NCI-H1694 (cell line): Measurements from ENCODE around the gene LRRFIP1.
A peak's percentile ranks its signal among the peaks of the same experiment; 100 is the strongest.
"Not testable (repeated sequence)": the region's sequence is repeated elsewhere in the genome, so short reads cannot be mapped to it uniquely, and the experiment has no call there.

Experiments
- DNase-seq: peaks from one replicate; lab custom pipeline; 2025; lab: John Stamatoyannopoulos, UW

The LRRFIP1 gene

DNA sequence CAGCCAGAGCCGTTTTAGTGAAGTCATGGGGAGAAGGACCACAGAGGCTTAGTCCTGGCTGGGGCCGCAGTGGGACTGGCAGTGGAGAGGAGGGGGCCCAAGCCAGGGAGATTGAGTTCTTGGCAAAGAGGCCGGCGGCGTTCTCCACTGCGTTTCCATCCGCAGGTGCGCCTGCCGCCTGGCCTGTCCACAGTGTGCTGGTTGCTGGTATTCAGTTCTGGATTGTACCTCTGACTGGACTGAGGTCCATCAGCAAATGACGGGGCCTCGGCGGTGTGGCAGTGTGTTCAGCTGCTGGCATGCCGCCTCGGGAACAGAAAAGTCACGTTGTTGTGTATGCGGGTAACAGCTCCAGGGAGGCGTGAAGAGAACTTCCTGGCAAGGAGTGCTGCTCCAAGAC, 36.8 kb downstream of the LRRFIP1 start:
- no peak for DNase-seq

DNA sequence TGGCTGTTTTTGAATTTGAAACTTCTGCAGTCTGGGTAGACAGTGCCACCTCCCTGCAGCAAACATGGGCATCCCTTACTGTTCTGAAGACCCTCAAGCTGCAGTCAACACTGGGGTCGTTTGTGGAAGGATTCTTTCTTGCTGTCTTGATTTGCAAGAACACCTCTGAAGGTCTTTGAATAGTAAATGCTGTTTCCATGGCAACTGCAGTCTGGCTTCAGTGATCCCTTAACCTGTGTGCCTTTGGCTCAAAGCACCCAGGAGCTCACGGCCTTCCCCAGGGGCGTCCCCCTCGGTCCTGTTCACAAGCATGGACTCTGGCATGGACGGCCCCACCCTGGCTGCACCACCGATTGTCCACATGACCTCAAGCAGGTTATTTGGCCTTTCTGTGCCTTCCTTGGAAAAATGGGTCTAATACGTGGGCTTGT, 38.3 kb downstream of the LRRFIP1 start:
- DNase-seq: no peak

DNA sequence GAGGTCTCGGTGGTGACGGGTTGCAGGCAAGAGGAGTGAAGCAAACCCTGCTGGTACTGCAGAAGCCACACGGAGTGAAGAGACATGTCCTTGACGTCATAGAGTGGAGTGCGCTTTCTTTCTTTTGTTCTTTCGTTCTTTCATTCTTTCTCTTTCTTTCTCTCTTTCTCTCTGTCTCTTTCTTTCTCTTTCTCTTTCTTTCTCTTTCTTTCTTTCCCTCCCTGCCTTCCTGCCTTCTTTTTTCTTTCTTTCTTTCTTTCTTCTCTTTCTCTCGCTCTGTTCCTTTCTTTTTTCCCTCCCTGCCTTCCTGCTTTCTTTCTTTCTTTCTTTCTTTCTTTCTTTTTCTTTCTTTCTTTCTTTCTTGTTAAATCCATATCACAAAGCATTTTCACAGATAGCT, 39.2 kb downstream of the LRRFIP1 start:
- DNase-seq: no peak

DNA sequence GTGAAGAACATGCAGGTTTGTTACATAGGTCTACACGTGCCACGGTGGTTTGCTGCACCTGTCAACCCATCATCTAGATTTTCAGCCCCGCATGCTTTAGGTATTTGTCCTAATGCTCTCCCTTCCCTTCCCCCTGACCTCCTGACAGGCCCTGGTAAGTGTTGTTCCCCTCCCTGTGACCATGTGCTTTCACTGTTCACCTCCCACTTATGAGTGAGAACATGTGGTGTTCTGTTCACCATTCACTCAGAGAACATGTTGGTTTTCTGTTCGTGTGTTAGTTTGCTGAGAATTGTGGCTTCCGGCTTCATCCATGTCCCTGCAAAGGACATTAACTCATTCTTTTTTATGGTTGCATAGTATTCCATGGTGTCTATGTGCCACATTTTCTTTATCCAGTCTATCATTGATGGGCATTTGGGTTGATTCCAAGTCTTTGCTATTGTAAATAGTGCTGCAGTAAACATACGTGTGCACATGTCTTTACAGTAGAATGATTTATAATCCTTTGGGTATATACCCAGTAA, 39.7 kb downstream of the LRRFIP1 start:
- DNase-seq: not testable (repeated sequence)

DNA sequence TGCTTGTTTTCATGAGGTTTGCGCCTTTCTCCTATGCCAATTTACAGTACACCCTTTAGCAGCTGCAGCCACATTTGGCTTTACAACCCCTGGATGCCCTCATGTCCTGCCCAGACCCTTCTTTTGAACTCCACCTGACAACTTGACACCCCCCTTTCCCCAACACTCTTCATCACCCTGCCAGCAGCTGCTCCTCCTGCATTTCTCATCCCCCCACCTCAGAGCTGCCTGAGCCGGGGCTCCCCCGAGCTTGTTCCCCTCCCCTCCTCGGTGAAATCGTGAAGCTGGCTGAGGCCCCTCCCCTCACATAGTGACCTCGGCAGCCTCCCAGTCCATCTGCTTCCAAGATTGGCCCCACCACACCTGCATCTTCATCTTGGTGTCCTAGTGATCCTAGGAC, 40.5 kb downstream of the LRRFIP1 start:
- no peak for DNase-seq

DNA sequence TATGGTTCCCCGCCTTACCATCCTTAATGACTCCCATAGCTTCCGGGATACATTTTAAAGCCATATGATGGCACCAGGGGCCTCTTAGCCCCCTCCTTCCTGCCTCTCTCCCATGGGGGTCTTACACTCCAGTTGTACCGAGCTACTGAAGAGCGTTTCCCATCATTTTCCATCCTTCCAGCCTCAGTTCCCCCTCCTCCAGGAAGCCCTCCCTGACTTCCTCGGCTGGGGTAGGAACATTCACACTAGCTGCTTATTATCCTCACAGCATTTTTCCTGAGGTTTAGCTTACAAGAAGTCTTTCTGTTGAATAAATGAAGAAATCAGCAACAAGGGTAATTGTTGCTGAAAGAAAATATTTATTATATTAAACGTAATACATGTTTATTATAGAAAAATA, 41.1 kb downstream of the LRRFIP1 start:
- DNase-seq: no peak

DNA sequence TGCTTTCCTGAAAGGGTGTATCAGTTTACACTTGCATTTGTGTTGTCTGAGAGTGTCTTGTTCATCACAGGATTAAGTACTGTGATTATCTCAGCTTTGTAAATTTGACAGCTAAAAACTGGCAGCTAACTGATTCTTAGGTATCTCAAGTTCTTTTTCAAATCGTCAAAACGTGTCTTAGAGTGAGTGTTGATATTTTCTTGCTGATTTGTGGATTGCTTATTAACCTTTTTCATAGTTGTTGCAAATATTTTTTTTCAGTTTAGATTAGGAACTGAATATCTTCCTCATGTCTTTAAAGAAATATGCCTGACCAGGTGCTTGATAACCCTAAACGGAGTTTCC, 41.9 kb downstream of the LRRFIP1 start:
- DNase-seq: no peak

DNA sequence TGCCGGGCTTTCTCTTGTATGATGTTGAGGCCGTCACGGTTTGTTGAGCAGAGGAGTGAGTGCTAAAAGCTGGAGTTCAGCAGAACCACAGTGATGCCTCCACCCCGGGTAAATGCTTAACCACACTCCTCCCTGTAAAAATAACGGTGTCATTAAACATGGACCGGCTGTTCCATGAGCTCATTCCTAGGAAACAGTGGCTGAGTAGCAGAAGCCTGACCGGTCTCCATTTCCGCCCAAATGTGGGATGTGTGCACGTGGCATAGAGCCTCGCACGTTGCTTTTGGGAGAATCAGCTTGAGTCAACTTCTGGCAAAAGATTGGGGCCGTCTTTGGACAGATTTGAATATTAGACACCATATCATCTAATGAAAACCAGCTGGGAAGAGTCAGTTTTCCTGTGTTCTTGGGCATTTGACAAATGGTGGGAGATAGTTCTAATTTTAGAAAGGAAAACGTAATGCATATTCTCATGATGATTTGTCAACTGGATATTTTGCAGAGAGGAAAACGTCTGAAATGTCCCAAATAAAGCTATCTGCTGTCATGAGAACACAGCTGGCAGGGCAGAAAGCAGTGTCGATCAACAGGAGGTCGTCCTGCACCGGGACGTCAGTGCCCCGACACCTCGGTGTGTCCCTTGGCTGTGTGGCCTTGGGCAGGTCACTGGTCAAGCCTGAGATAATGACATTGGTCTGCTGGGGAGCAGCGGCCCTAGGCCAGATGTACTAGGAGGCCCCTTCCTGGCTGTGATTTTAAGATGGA, 42.4 kb downstream of the LRRFIP1 start:
- DNase-seq: no peak

DNA sequence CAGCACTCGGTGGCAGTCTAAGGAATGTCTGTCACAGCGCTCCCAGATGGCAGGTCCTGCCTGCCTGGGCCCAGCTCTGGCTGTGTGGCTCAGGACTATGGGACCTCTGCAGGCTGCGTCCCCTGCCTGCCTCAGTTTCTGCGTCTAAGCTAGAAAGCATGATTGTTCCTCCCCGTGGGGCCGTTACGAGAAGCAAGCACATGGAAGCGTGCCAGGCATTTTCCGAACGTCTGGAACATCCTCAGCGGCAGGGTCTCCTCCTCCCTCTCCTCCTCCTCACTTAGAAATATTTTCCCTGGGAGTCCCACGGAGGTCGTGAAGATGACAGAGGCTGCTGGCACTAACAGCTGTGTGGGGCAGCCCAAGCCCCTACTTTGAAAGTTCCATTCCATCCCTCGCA, 43.3 kb downstream of the LRRFIP1 start:
- DNase-seq: no peak

DNA sequence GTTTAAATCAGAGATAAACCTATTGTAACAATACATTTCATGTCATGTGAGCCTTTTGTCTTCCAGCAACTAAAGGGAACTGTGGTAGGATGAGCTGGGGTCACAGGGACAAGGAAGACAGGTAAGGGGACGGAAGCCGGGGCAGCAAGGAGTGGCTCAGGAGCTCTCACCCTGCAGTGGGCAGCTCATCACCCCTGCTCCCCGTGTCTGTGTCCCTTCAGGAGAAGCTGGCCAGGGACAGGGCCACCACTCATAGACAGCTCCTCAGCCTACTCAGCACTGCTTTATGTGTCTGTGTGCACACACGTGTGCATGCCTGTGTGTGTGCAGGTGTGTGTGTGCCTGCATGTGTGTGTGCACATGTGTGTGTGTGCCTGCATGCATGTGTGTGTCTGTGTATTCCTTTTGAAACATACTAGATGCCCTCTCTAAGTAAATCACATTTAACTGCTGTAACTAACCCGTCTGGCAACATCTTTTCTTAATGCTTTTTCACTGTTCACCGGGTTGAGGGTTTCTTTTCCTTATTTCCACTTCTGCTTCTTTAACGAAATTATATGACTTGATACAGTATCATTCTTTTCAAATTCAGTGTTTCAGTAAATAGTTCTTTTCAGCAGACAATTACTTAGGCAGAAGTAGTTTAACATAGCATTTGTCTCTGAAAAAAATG, 44.2 kb downstream of the LRRFIP1 start:
- DNase-seq: no peak

DNA sequence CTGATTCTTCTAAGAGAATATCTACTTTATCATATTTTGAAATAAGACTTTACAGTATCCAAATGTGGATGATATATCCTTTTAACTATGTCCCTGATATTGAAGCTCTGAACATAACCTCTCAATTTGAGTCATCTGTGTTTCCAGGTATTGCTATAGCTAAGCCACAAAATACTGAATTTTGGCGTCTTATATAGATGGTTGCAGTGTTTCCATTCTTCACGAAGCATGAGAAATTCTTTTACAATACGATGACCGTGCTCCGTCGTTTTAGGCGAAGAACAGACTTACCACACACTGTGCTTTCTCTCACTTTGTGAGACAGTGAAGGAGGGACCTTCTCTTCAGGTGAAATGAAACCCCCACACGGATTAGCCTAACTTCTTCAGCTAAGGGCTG, 45.3 kb downstream of the LRRFIP1 start:
- DNase-seq: no peak

DNA sequence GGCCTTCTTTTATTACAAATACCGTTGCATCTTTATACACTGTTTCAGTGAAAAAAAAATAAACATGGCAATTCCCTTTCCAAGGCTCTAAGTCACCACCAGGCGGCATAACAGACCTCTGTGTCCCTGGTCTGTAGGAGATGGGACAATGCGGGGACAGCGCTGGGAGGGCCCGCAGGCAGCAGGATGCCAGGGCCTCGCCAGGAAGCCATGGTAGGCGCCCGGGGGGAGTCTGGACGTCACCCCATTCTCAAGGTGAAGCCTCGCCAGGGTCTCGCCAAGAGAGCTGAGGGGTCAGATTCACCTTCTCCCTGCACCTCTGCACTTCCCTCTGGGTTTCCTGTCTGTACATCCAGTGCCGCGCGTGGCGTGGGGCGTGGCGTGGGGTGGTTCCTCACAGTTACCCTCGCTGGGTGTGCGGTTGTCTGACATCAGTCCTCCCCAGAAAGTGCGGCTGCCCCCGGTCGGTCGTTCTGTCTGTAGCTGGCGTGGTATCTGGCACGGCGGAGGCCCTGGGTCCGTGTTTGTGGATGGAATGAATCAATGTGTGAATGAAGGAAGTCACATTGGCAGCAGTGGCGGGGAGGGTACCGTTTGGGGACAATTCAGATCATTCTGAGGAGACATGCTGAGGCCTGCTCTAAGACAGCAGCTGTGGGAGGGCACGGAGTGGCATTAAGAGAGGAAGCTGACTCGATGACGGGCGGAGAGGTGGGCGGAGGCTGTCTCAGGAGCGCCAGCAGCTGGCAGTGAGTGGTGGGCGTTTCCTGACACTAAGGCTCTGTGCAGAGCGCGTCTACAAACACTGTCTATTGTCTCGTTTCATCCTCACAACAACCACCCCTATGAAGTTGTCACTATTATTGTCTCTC, 46.0 kb downstream of the LRRFIP1 start:
- DNase-seq: peak; percentile 90

DNA sequence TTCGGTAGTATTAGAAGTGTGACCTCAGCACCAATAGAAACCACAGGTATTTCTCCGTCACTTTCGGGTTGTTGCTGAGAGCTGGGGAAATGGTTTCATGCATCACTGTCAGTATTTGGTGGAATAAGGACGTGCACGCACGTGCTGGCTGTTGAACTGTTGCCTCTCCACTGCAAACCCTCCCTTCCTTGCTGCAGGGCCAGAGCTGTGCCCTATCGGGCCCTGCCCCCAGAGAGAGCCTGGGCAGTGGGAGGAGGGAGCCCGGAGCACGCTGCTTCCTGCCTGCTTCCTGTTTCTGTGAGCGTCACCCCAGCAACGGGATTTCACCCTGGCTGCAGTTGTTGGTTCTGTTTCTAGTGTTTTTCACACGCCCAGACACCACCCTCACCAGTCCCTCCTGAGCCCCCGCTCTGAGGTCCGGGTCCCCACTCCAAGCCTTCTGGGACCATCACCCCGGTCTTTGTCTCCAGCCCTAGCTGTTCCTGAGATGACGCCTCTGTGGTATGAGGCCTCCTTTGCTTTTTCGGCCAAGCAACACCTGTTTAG, 47.4 kb downstream of the LRRFIP1 start:
- DNase-seq: no peak

DNA sequence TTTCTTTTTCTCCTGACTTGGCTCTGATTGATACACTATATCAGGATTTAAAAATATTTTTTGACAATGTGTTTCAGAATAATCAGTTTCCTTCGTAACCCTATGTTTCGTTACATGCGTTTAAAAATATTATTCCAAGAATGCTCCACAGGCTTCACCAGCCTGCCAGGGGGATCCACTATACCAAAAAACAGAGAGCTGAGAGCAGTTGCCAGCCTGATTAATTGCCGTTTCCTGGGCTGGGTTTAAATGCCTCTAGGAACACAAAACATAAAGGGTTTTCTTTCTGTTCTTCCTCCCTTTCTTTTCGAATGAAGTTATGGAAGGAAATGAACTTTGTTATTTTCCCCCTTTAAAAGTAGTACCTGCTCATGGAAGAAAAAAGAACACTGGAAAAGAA, 47.9 kb downstream of the LRRFIP1 start:
- DNase-seq: no peak

DNA sequence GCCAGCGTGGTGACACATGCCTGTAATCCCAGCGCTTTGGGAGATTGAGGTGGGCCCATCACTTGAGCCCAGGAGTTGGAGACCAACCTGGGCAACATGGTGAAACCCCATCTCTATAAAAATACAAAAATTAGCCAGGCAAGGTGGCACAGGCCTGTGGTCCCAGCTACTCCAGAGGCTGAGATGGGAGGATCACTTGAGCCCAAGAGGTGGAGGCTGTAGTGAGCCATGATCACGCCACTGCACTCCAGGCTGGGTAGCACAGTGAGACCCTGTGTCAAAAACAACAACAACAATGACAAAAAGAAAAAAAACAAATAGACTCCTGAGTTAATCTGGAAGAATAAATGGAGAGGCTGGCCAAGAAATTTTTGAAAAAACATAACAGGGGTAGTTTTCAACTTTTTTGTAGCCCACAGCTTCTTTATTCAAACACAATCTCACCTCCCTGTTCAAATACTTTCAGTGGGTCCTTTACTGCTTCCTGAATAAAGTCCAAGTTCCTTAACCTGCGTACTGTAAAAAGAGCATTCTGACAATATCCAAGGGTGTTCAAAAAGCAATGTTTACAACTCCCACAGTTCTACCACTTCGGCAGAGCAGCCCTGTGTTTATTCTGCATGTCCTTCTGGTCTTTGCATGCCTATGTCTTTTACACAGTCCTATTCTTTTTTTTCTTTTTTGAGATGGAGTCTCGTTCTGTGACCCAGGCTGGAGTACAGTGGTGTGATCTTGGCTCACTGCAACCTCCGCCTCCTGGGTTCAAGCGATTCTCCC, 53.5 kb downstream of the LRRFIP1 start:
- no peak for DNase-seq

DNA sequence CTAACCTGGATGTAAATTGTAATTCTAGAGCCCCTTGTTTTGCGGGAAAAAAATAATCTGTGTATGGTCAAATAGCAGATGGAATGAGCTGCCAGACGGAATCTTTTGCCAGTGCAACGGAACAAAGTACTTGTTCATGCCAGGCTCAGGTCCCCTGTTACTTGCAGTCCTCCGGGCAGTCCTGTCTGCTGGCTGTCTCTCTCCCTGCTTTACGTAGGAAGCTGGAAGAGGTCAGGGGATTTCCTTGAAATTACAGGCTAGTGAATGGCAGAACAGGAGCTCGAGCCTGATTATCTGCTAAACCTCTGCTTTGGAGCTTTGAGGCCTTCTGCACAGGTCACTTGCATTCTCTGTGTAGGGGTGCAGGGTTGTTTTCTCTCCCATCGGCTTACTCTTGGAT, 54.8 kb downstream of the LRRFIP1 start:
- no peak for DNase-seq

DNA sequence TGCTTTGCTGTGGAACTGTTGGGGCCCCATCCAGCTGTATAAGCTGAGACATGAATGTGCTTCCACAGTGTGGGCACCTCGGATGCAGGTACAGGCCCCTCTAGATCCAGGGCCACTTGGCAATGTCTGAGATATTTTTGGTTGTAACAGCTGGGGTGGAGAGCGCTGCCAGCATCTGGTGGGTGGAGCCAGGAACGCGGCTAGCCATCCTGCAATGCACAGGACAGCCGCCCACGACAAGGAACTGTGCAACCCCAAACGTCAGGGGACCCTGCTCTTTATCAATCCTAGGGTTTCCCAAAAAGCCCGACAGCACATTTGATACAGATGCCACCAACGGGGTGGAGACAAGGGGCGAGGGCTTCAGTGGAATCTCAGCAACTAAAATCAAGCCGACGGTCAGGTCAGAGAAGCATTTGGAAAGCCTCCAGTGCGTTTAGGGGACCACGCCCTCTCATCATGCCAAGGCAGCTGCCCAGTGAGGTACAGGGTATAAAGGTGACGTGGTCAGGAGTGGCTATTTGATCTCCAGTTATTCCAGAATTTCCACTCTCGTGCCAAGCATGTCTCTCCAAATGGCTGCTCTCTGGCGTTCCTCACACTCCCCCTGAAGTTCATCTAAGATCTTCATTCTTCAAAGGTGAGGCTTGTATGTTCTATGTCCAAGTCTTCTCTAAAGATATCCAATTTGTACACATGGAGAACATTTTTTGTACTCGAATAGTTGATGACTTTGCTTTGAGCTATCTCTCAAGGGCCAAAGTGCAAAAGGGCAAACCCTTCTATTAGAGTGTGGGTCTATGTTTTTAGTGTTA, 55.7 kb downstream of the LRRFIP1 start:
- DNase-seq: no peak

DNA sequence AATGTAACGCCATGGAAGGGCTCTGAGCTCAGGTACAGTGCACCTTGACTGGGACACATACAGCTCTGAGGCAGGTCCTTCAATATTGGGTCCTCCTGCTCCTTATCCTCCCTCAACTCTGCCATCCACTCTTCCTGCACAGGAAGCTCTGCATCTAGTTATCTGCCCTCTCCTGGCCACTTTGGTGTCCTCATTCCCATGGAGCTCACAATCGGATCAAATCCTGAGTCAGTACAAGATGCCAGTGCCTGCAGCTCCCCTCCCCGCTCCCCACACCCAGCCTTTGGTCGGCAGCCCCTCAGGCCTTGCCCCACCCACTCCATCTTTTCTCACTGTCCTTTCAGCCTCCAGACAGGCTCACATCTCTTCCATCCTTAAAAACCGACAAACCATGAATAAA, 58.0 kb downstream of the LRRFIP1 start:
- DNase-seq: no peak

DNA sequence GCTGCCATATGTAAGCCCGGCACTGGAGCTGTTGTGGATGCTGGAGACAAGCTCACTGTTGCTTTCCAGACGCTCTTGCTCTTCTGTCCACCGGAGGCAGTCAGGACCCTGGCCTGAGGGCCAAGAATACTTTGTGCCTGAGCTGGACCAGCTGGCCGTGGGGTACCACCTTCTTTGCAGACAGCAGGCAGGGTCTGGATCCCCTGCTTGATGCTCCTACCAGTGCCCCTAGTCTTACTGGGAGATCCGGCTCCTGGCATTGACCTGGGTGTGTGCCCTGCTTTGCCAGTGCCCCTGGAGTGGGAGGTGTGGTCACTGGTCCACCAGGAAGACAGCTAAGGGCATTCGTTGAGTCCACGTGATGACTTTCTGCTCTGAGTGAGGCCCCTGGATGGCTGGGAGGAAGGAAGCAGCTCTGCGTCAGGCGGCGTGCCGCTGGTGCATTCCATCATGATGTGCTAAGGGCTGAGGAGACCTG, 59.3 kb downstream of the LRRFIP1 start:
- no peak for DNase-seq

DNA sequence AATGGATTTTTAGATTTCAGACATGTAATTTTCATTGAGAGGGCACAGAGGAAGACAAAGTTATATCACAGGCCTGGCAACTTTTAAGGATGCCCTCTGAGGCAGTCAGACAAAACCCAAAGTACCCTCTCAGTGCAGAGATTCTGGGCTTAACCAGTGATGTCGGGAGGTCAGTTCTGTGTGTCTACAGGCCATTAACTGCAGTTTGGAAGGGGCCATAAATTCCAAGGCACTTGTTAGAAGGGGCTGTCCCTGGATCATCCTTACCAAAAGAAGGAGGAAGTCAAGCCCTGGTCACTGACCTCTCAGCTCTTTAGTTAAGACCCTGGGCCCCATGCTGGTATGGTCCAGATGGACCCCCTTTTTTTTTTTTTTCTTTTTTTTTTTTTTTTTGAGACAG, 60.7 kb downstream of the LRRFIP1 start:
- DNase-seq: no peak

DNA sequence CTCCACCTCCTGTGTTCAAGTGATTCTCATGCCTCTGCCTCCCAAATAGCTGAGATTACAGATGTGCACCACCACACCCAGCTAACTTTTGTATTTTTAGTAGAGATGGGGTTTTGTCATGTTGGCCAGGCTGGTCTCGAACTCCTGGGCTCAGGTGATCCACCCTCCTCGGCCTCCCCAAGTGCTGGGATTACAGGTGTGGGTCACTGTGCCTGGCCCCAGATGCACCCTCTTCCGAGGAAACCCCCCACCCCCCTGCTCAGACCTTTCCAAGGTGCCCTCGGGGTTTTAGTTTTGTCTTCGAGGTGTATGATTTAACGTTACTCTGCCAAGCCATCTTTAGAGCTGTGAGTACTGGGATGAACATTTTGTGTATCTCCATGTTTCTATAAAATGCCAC, 61.2 kb downstream of the LRRFIP1 start:
- not testable (repeated sequence) for DNase-seq
